Hematopoietic multipotent progenitor cell treated with erythropoietin and hydrocortisone succinate and interleukin-3 and kit ligand, for 6 days (in vitro differentiated cells): ENCODE results near the gene TTC34.
"Not testable (repeated sequence)": the region's sequence is repeated elsewhere in the genome, so short reads cannot be mapped to it uniquely, and the experiment has no call there.

Source experiments
- DNase-seq: peaks from one replicate; pipeline ENCODE4 v3.0.0-alpha.2; 2015

TTC34 gene

GRCh38 chr1:2638466-2639115 is 162.9 kb downstream of the TTC34 start:
- DNase-seq: no peak

DNA sequence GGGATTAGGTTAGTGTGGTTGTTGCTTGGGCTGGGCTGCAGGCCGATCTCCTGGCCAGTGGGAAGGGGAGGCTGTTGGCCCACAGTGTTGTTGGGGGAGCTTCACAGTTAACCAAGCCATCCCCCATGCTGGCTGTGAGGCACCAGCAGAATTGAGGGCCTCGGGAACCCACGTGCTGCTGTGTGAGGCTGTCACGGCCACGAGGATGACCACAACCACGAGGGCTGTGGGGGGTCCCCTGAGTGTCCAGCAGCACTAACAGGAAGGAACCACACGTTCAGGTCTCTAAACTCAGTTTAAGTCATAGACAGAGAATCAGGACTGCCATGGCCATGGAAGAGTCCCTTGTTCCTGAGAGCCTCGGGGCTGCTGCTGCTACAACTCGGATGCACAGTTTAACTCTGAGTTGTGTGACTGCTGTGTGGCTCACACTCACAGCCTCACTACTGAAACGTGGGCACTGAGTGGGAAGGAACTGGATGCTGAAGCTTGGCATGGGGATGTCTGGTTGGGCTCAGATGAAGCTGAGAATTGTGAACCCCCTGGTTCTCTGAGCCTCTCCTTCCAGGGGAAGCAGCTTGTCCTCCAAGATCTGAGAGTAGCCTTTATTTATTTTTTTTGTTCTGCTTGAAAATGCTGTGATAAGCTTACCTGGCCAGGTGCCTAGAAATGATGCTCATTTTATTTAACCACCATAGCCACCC is 163.9 kb downstream of the TTC34 start:
- DNase-seq: no peak

DNA sequence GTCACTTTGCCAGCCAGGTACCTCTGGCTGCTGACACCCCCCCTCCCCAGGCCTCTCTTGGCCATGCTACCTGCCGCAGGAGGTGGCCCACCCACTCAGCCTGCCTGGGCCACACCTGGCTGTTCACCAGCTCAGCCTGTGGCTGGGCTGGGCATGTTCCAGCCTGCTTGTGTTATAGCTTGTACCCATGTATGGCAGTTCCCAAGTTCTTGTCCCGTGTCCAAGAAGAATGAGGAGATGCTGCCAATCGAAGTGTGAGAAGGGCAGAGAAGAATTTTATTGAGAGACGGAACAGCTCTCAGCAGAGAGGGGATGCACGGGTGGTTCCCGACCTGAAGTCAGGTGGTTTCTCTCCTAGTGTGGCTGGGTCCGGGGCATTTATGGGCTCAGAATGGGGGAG is 164.8 kb downstream of the TTC34 start:
- no peak for DNase-seq

GRCh38 chr1:2635361-2636010 is 166.0 kb downstream of the TTC34 start:
- no peak for DNase-seq

- no peak for DNase-seq
These were observed 167.5 kb downstream of the TTC34 start for GRCh38 chr1:2633936-2634491.

GRCh38 chr1:2633366-2633935 is 168.0 kb downstream of the TTC34 start:
- DNase-seq: no peak

- DNase-seq: no peak
These were observed 168.7 kb downstream of the TTC34 start, which contains the start of gene MMEL1 for GRCh38 chr1:2632561-2633361. TSS of gene MMEL1 (minus strand) at chr1:2633016. CDS start at chr1:2629484, 3,532 bp downstream.

GRCh38 chr1:2632051-2632430 is 169.5 kb downstream of the TTC34 start:
- DNase-seq: no peak

DNA sequence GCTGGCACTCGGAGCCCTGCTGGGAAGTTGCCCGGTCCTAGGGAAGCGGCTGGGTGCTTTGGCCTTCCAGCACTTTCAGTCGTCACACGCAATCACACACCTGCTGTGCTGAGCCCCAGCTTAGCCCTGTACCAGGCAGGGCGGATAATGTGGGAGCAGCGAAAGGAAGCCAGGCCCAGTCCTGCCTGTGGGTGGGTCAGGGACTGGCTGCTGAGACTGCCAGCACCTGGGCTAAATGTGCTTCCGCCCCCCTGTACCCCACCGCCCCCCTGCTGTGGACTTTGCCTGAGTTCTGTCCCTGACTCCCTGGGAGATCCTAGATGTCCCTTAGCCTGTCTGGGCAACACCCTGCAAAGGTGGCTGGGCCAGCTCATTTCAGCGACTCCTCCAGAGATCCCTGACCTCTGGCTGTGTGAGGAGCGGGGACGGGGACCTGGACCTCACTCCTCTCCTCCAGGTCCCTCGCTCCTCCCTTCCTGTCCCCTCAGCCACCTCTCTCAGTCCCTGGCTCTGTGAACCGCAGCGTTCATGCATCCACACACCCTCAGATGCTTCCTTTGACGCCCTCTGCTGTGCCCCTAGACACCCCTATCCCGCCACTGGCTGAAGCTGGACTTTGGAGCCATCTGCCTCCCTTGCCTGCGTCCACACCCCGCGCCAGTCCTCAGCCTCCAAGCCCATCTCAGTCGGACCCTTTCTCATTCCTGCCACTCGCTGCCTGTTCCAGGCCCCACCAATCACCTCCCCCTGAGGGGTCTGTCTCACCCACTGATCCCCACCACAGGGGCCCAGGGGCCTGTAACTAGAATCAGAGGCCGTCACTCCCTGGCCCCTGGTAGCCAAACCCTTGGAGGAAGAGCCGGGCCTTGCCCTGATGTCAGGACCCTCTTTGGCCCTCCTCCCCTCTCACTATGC is 170.1 kb downstream of the TTC34 start:
- no peak for DNase-seq

DNA sequence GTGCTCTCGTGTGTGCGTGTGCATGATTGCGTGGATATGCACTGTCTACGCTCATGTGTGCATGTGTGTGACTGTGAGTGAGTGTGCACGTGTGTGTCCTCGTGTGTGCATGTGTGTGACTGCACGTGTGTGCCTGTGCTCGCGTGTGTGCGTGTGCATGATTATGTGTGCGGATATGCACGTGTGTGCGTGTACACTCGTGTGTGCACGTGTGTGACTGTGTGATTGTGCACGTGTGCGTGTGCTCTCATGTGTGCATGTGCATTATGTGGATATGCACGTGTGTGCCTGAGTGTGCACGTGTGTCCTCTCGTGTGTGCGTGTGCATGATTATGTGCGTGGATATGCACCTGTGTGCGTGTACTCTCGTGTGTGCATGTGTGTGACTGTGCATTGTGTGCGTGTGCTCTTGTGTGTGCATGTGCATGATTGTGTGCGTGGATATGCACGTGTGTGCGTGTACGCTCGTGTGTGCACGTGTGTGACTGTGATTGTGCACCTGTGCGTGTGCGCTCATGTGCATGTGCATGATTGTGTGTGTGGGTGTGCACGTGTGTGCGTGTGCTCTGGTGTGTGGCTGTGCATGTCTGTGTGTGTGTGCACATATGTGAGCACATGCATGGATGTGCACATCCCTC is 170.9 kb downstream of the TTC34 start:
- DNase-seq: no peak

GRCh38 chr1:2629627-2630497 is 171.6 kb downstream of the TTC34 start:
- DNase-seq: no peak

DNA sequence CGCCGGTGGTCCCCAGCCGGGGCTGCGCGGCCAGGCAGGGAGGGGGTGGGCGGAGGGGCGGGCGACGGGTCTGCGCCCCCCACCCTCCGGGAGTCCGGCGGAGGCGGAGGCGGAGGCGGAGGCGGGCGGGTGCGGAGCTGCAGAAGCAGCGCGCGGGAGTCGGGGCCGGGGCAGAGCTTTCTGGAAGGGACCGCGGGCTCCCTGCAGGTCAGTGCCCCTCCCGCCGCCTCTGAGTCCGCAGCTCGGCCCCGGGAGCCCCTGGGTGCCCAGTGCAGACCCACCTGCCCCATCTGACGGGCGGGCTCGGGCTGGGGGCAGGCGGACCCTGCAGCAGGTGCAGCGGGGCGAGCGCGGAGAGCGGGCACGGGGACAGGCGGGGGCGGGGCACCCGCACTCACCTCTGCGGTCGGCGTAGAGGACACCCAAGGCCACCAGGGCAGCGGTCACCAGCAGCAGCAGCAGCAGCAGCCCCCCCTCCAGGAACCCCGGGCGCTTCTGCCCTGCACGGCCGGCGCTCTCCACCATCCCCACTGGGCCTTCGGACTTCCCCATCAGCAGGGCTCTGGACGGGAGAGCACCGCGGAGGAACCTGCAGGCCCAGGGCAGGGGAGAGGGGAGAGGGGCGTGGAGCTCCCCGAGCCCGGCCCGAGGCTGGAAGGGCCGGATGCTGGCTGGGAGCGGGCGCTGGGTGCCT is 172.4 kb downstream of the TTC34 start:
- DNase-seq: no peak

DNA sequence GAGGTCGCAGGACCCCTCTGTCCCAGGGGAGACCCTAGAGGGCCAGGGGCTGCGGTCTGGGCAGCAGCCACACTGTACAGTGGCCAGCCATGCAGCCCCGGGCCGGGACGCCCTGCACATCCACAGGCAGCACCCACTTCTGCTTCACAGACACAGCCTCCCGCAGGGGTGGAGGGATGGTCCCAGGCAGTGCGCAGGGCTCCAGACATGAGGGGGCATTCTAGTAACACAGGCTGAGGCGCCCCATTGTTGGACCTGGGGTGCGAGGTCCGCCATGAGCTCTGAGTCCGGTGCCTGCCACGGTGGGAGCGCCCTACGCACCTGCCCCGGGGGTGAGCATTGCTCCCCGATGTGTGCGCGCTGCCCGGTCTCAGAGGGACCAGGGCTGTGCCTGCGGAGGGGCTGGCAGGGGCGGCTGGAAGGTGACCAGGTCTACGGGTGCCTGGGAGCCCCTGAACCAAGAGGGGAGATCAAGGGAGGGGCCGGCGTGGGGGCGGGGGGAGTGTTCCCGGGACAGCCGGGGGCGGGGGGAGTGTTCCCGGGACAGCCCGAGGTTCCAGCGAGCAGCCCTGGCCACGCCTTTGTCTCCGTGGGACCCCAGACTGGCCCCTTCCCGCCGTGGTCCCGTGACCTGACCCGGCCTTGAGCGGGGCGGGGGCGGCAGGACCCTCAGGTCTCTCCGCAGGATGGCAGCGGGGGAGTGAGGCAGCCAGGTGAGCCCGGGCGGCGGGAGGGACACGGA is 173.1 kb downstream of the TTC34 start:
- DNase-seq: no peak

DNA sequence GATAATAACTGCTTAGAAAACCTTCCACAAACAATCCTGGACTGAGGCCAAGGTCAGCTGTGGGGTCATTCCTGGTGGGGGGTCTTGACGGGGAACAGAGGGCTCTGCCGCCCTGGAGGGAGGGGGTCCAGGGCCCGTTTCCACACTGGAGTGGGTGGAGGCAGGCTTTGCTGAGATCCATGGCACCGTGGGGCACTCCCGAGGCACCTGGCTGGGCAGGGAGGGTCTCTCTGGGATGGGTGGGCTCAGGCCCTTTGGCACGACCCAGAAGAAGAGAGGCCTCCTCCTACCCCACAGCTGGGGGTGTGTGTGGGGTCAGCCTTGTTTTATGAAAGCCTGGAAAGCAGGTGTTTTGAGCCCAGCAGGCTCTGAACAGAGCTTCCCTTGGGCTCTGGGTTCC is 173.7 kb downstream of the TTC34 start:
- no peak for DNase-seq

DNA sequence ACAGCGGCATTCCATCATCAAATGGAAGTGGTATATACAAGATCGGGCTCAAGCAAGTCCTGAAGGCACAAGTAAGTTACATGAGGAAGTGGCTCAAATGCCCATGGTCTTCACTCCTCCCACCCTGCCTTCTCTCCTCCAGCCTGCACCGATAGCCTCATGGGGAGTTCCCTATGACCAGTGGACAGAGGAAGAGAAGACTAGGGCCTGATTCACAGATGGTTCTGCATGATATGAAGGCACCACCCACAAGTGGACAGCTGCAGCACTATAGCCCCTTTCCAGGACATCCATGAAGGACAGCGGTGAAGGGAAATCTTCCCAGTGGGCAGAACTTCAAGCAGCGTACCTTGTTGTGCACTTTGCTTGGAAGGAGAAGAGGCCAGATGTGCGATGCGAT is 175.7 kb downstream of the TTC34 start:
- DNase-seq: not testable (repeated sequence)

GRCh38 chr1:2625311-2625710 is 176.2 kb downstream of the TTC34 start:
- DNase-seq: no peak

DNA sequence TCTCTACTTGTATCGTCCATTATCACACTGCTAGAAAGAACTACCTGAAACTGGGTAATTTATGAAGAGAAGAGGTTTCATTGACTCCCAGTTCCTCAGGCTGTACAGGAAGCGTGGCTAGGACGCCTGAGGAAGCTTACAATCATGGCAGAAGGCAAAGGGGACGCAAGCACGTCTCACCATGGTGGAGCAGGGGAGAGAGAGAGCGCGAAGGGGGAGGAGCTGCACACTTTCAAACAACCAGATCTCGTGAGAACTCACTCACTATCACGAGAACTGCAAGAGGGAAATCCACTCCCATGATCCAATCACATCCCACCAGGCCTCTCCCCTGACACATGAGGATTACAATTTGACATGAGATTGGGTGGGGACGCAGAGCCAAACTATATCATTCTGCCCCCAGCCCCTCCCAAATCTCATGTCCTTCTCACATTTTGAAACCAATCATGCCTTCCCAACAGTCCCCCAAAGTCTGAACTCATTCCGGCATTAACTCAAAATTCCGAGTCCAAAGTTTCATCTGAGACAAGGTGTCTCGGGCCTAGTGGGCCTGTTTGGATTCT is 176.7 kb downstream of the TTC34 start:
- no peak for DNase-seq
